ENCODE data around the gene BRSK2. TPM values are rescaled to one million over a fixed set of nuclear protein-coding genes. Genes with fewer than 3 reads are reported as not detected.

Gene BRSK2
- total and polyA plus RNA-seq, 2 of the 4 experiments (the other 2 are of a cell fraction): 0.18 to 0.62 TPM

GRCh38 chr11:1421291-1421690 is 31.6 kb downstream of the BRSK2 start:
- no peak overlapping the region for H2BK120ac ChIP-seq (ENCODE audit: low read depth, low read length)
- H3K9me3 ChIP-seq (ENCODE audit: control insufficient read depth, insufficient read depth, low read length): peaks cover 23% of the 10 kb centered on the region
- H3K4me1 ChIP-seq (ENCODE audit: control insufficient read depth, insufficient read depth, low read length): no peaks in the 10 kb centered on the region
- DNase-seq (no peak), ATAC-seq (ENCODE audit: low read depth) (no peak)
- no peaks in the 10 kb centered on the region for H4K20me1 ChIP-seq (ENCODE audit: insufficient read depth, low read length)
- no peak overlapping the region for H4K8ac ChIP-seq (ENCODE audit: low read depth in 2 of 2, low read length in 2 of 2)
- CTCF ChIA-PET: no interaction called here
- H3K9me1 ChIP-seq (ENCODE audit: insufficient read depth, low read length): no peaks in the 10 kb centered on the region
- H3K23ac ChIP-seq (ENCODE audit: low read depth, low read length): no peak overlapping the region
- no peak overlapping the region for H3K18ac ChIP-seq (ENCODE audit: low read depth, low read length)
- no peaks in the 10 kb centered on the region for H3K27me3 ChIP-seq (ENCODE audit: control insufficient read depth, insufficient read depth, low read length)
- no peak overlapping the region for H3K27ac ChIP-seq (ENCODE audit: insufficient read depth, low read length)
- no TSS peak for BruUV-seq (replicated peaks)
- no peak overlapping the region for H2AK9ac ChIP-seq (replicated peaks; ENCODE audit: low read depth, low read length, poor library complexity)
- no peak overlapping the region for H3K56ac ChIP-seq (ENCODE audit: extremely low read depth, insufficient read depth, low read length)
- intact Hi-C loops (cut with micrococcal nuclease): no loop called here
- in situ Hi-C loops (cut with MboI; ENCODE audit: low sequenced_read_pairs): no loop called here
- POLR2A ChIA-PET (ENCODE audit: unreplicated experiment): no interaction called here
- H3K36me3 ChIP-seq (ENCODE audit: control insufficient read depth, insufficient read depth, low read length): no peaks in the 10 kb centered on the region
- H3K4me2 ChIP-seq (ENCODE audit: low read depth, low read length): no peak overlapping the region
- H2BK5ac ChIP-seq (ENCODE audit: low read depth, low read length, poor library complexity, severe bottlenecking): no peak overlapping the region
- no peak overlapping the region for H3K4ac ChIP-seq (ENCODE audit: low read depth, low read length)
- H4K91ac ChIP-seq (ENCODE audit: insufficient read depth, low read depth, low read length): no peak overlapping the region
- no peak overlapping the region for H4K5ac ChIP-seq (ENCODE audit: low read depth, low read length)
- H3K14ac ChIP-seq (replicated peaks; ENCODE audit: low read depth, low read length): no peak overlapping the region
- TF ChIP-seq FOS (IDR thresholded peaks at IDR 0.05; ENCODE audit: low read depth, low read length): no peak
- TF ChIP-seq CTCF (conservative IDR thresholded peaks at IDR 0.05; ENCODE audit: low read depth, low read length): no peak
- TF ChIP-seq MAZ (IDR thresholded peaks at IDR 0.05; ENCODE audit: borderline replicate concordance, low read depth, low read length): no peak
- TF ChIP-seq SMC3 (IDR thresholded peaks at IDR 0.05; ENCODE audit: low read depth, low read length): no peak
- TF ChIP-seq RCOR1 (IDR thresholded peaks at IDR 0.05; ENCODE audit: insufficient replicate concordance, low read length): no peak
- no peak for TF ChIP-seq RAD21 (IDR thresholded peaks at IDR 0.05; ENCODE audit: low read length)
- no peak for TF ChIP-seq MXI1 (IDR thresholded peaks at IDR 0.05; ENCODE audit: borderline replicate concordance, low read depth, low read length)
- no peak for TF ChIP-seq BHLHE40 (IDR thresholded peaks at IDR 0.05; ENCODE audit: low read depth, low read length)
- no peak for TF ChIP-seq USF2 (IDR thresholded peaks at IDR 0.05; ENCODE audit: low read depth, low read length)
- TF ChIP-seq MAFK (IDR thresholded peaks at IDR 0.05; ENCODE audit: low read depth, low read length): no peak
- no peak for TF ChIP-seq CHD1 (IDR thresholded peaks at IDR 0.05; ENCODE audit: low read depth, low read length)
- no peak for TF ChIP-seq NFE2L2 (IDR thresholded peaks at IDR 0.05; ENCODE audit: low read depth, low read length)
- TF ChIP-seq CEBPB (IDR thresholded peaks at IDR 0.05; ENCODE audit: low read depth, low read length): no peak
- TF ChIP-seq POLR2A (IDR thresholded peaks at IDR 0.05; ENCODE audit: low read depth, low read length): no peak
- TF ChIP-seq RFX5 (IDR thresholded peaks at IDR 0.05; ENCODE audit: low read depth, low read length): no peak
- no peak overlapping the region for H2BK15ac ChIP-seq (ENCODE audit: low read depth, low read length)
- H3K4me3 ChIP-seq (ENCODE audit: insufficient read depth, low read depth, low read length): no peak overlapping the region
- H2AK5ac ChIP-seq (ENCODE audit: low read depth, low read length): no peak overlapping the region
- 79% methylated on average over 5 of the region's 11 CpGs; no CpG with 5 or more reads in 1 of the 2 experiments for whole genome bisulfite sequencing, 2 experiments (ENCODE audit: extremely low coverage in 2 of 2, insufficient read length in 1 of 2)
- dilution Hi-C loops (cut with HindIII; ENCODE audit: low sequenced_read_pairs, unreplicated experiment): no loop called here
- no peak overlapping the region for H3K9ac ChIP-seq (ENCODE audit: low read depth, low read length)
- H3K79me1 ChIP-seq (ENCODE audit: low read depth in 1 of 2, low read length in 2 of 2): no peaks in the 10 kb centered on the region
- H2AFZ ChIP-seq (replicated peaks; ENCODE audit: low read length, poor library complexity): no peak overlapping the region
- no peak overlapping the region for H2BK20ac ChIP-seq (ENCODE audit: low read depth, low read length)

All from IMR-90 (cell line).